ENCODE data around the gene A2ML1.

DNA sequence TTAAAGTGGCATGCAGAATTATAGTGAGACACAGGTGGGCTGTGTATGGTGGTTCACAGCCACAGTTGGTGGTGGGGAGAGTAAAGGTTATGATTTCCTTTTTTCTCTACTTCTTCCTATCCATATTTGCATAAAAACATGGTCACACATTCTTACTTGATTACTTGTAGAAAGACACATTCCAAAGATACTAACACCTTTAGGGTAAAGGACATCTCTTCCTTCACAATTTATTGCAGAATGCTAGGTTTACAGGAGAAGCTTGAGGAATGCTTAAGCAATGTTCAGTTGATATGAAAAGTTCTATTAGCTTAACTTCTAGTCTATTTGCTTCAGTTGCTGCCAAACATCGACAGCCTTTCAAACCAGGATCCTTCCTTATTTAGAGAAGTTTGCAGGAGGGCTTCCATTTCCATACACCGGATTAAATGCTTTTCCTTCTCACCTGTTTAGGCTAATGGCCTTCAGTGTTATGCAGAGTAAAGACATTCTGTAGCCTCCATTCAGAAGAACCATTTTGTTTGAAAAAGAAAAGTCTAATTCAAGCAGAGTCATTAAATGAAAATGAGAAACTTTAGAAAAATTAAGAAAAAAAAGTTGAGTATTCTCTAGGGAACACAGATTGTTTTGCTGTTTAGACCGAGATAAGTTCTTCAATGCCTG lies 89.3 kb downstream of the A2ML1 start:
- TF ChIP-seq, protein P1, sequence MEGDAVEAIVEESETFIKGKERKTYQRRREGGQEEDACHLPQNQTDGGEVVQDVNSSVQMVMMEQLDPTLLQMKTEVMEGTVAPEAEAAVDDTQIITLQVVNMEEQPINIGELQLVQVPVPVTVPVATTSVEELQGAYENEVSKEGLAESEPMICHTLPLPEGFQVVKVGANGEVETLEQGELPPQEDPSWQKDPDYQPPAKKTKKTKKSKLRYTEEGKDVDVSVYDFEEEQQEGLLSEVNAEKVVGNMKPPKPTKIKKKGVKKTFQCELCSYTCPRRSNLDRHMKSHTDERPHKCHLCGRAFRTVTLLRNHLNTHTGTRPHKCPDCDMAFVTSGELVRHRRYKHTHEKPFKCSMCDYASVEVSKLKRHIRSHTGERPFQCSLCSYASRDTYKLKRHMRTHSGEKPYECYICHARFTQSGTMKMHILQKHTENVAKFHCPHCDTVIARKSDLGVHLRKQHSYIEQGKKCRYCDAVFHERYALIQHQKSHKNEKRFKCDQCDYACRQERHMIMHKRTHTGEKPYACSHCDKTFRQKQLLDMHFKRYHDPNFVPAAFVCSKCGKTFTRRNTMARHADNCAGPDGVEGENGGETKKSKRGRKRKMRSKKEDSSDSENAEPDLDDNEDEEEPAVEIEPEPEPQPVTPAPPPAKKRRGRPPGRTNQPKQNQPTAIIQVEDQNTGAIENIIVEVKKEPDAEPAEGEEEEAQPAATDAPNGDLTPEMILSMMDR (conservative IDR thresholded peaks at IDR 0.05; ENCODE audit: low read depth, low read length), result no peak
- TF ChIP-seq CHD1 (IDR thresholded peaks at IDR 0.05; ENCODE audit: low read depth, low read length), result no peak
